Common myeloid progenitor, CD34-positive (primary cell): ENCODE results near the gene SMG7.

Source experiments
- CTCF ChIA-PET: fragments of 350-600 bp; sonication (Branson Sonifier 250); formaldehyde crosslinking; loops from one replicate; lab custom pipeline; 2021; ENCODE audit warnings: antibody characterized with exemption; lab: Charles Lee
- POLR2A ChIA-PET: fragments of 350-600 bp; sonication (Branson Sonifier 250); formaldehyde crosslinking; loops from one replicate; lab custom pipeline; 2021; ENCODE audit warnings: antibody characterized with exemption; lab: Charles Lee
- DNase-seq, 3 donors: peaks; one replicate each; pipeline versions ENCODE4 v3.0.0 to v3.0.0-alpha.2; 2013
- H3K27ac ChIP-seq, 2 experiments: 1 replicate in 1 of 2; 2 replicates in 1 of 2; pipeline ENCODE4 v1.7.0; 2013; ENCODE audit warnings: inconsistent platforms in 2 of 2, low read length in 2 of 2, mild to moderate bottlenecking in 2 of 2, low read depth in 1 of 2, moderate library complexity in 1 of 2; ENCODE audit not compliant: severe bottlenecking in 2 of 2, insufficient read depth in 1 of 2, poor library complexity in 1 of 2
- H3K27me3 ChIP-seq, 5 experiments: replicated peaks in 2 of 5; 1 replicate in 3 of 5; 2 replicates in 2 of 5; pipeline versions ENCODE4 v1.6.1 to v1.7.0; 2013; ENCODE audit warnings: low read length in 4 of 5, mild to moderate bottlenecking in 2 of 5, moderate library complexity in 2 of 5, inconsistent platforms in 1 of 5; ENCODE audit not compliant: insufficient read depth in 5 of 5, control insufficient read depth in 4 of 5
- H3K36me3 ChIP-seq, 4 experiments: 1 replicate in 2 of 4; 2 replicates in 2 of 4; pipeline versions ENCODE4 v1.6.1 to v1.7.0; 2013; ENCODE audit warnings: low read length in 3 of 4, control low read depth in 1 of 4, mild to moderate bottlenecking in 1 of 4; ENCODE audit not compliant: control insufficient read depth in 4 of 4, insufficient read depth in 4 of 4
- H3K4me1 ChIP-seq, 4 experiments: 1 replicate in 3 of 4; 2 replicates in 1 of 4; pipeline versions ENCODE4 v1.6.1 to v1.7.1; 2013; ENCODE audit warnings: low read length in 3 of 4, mild to moderate bottlenecking in 3 of 4, control low read depth in 1 of 4, inconsistent platforms in 1 of 4, moderate library complexity in 1 of 4; ENCODE audit not compliant: control insufficient read depth in 4 of 4, insufficient read depth in 4 of 4; ENCODE audit errors: control extremely low read depth in 1 of 4
- H3K4me3 ChIP-seq, 7 experiments: 1 replicate in 4 of 7; 2 replicates in 3 of 7; pipeline versions ENCODE4 v1.5.1 to v1.7.0; 2013; ENCODE audit warnings: mild to moderate bottlenecking in 7 of 7, low read length in 6 of 7, moderate library complexity in 6 of 7, inconsistent platforms in 2 of 7, low read depth in 2 of 7, control low read depth in 1 of 7; ENCODE audit not compliant: insufficient read depth in 4 of 7, control insufficient read depth in 1 of 7; ENCODE audit errors: extremely low read depth in 1 of 7
- H3K9me3 ChIP-seq, 5 experiments: 1 replicate in 4 of 5; 2 replicates in 1 of 5; pipeline versions ENCODE4 v1.6.1 to v1.7.1; 2013; ENCODE audit warnings: low read length in 4 of 5, mild to moderate bottlenecking in 2 of 5, inconsistent platforms in 1 of 5, low read depth in 1 of 5, moderate library complexity in 1 of 5; ENCODE audit not compliant: control insufficient read depth in 4 of 5, insufficient read depth in 2 of 5; ENCODE audit errors: control extremely low read depth in 1 of 5
- WGBS: methylation state at CpG from one replicate; pipeline ENCODE4 v1.1.5; 2013; ENCODE audit not compliant: insufficient coverage; 5-methylcytosine and 5-hydroxymethylcytosine counted together

SMG7 gene

GRCh38 chr1:183595537-183595936 lies 123.2 kb downstream of the SMG7 start:
- no peak overlapping the region for H3K4me3 ChIP-seq
- H3K27ac ChIP-seq, result no peak overlapping the region
- H3K9me3 ChIP-seq, result no peaks in the 10 kb centered on the region
- H3K36me3 ChIP-seq, result no peaks in the 10 kb centered on the region
- peaks cover 0 to 33% (median 4%) of the 10 kb centered on the region in 4 experiments for H3K4me1 ChIP-seq
- no peak for DNase-seq
- ChIA-PET POLR2A (no interaction called here), CTCF (no interaction called here)
- WGBS, result 86% methylated on average over 1 of the region's 2 CpGs
- no peaks in the 10 kb centered on the region for H3K27me3 ChIP-seq

DNA sequence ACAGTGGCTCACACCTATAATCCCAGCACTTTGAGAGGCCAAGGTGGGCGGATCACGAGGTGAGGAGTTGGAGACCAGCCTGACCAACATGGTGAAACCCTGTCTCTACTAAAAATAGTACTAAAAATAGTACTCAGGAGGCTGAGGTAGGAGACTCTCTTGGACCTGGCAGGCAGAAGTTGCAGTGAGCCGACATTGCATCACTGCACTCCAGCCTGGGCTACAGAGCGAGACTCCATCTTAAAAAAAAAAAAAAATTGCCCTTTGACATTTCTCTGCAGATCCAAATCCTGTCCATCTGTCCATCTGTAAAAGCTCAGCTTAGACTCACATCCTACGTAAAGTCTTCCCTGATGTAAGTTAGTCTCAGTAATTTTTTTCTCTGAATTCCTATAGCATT lies 124.2 kb downstream of the SMG7 start:
- POLR2A ChIA-PET, result no interaction called here
- no peak for DNase-seq
- Histone ChIP-seq H3K4me1 (peaks cover 0 to 25% (median 0%) of the 10 kb centered on the region in 4 experiments), H3K9me3 (no peaks in the 10 kb centered on the region), H3K36me3 (no peaks in the 10 kb centered on the region), H3K4me3 (no peak overlapping the region), H3K27me3 (no peaks in the 10 kb centered on the region), H3K27ac (no peak overlapping the region)
- WGBS, result 94% methylated on average over 5 of the region's 5 CpGs
- CTCF ChIA-PET, result no interaction called here

GRCh38 chr1:183597656-183598347 lies 125.5 kb downstream of the SMG7 start:
- Histone ChIP-seq H3K4me1 (peaks cover 0 to 15% (median 4%) of the 10 kb centered on the region in 4 experiments), H3K9me3 (no peaks in the 10 kb centered on the region), H3K4me3 (no peak overlapping the region), H3K27me3 (no peaks in the 10 kb centered on the region), H3K27ac (no peak overlapping the region), H3K36me3 (no peaks in the 10 kb centered on the region)
- no peak for DNase-seq
- WGBS, result 67% methylated on average over 3 of the region's 5 CpGs
- CTCF ChIA-PET, result interaction anchor here (1.5 to 2.1 kb wide), 2 partner anchors 9 to 20 kb away, joined by 4 to 5 read pairs; no protein-coding TSS in a partner anchor
- POLR2A ChIA-PET, result no interaction called here

GRCh38 chr1:183598386-183598785 lies 126.1 kb downstream of the SMG7 start:
- no peak for DNase-seq
- H3K36me3 ChIP-seq, result no peaks in the 10 kb centered on the region
- H3K4me1 ChIP-seq, result peaks cover 0 to 10% (median 5%) of the 10 kb centered on the region in 4 experiments
- POLR2A ChIA-PET, result interaction anchor here (0.5 kb wide), 1 partner anchor 25 kb away, joined by 3 read pairs; no protein-coding TSS in a partner anchor
- whole genome bisulfite sequencing, result 93% methylated on average over 2 of the region's 2 CpGs
- no peaks in the 10 kb centered on the region for H3K27me3 ChIP-seq
- H3K4me3 ChIP-seq, result no peak overlapping the region
- H3K27ac ChIP-seq, result no peak overlapping the region
- H3K9me3 ChIP-seq, result no peaks in the 10 kb centered on the region
- CTCF ChIA-PET, result interaction anchor here (0.7 to 2.1 kb wide), 3 partner anchors 9 to 238 kb away, joined by 4 to 5 read pairs (median 4); no protein-coding TSS in a partner anchor

DNA sequence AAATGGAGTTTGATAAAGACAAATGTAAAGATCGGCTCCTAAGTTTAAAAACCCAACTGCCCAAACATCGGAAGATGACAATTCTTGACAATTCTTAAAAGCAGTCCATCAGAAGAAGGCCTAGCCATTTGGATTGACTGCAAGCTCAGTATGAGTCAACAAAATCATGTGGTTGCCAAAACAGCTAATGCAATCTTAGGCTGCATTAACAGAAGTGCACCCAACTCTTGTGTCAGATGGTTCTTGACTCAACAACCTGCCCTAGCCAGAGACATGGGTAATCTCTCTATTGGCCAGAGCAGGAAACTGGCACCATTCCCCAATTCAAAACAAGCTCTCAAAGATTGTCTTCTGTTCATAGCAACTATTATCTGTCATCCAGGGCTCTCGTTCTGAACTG lies 127.8 kb downstream of the SMG7 start:
- ChIA-PET POLR2A (no interaction called here), CTCF (interaction anchor here (0.8 to 2.1 kb wide), 3 partner anchors 8 to 22 kb away, joined by 3 to 5 read pairs (median 4); no protein-coding TSS in a partner anchor)
- Histone ChIP-seq H3K4me3 (no peak overlapping the region), H3K9me3 (no peaks in the 10 kb centered on the region), H3K27me3 (no peaks in the 10 kb centered on the region), H3K4me1 (peaks cover 0 to 20% (median 5%) of the 10 kb centered on the region in 4 experiments), H3K36me3 (no peaks in the 10 kb centered on the region), H3K27ac (no peak overlapping the region)
- peak in 1 of 3 donors; percentile 33 for DNase-seq
- WGBS, result 100% methylated on average over 3 of the region's 3 CpGs

GRCh38 chr1:183600634-183601033 lies 128.3 kb downstream of the SMG7 start:
- H3K4me3 ChIP-seq, result no peak overlapping the region
- DNase-seq, result no peak
- WGBS, result 100% methylated on average over 1 of the region's 3 CpGs
- H3K36me3 ChIP-seq, result no peaks in the 10 kb centered on the region
- H3K27me3 ChIP-seq, result no peaks in the 10 kb centered on the region
- peaks cover 0 to 21% (median 5%) of the 10 kb centered on the region in 4 experiments for H3K4me1 ChIP-seq
- POLR2A ChIA-PET, result no interaction called here
- no peaks in the 10 kb centered on the region for H3K9me3 ChIP-seq
- CTCF ChIA-PET, result interaction anchor here (1.6 kb wide), 1 partner anchor 9 kb away, joined by 4 read pairs; no protein-coding TSS in a partner anchor
- no peak overlapping the region for H3K27ac ChIP-seq

- Histone ChIP-seq H3K36me3 (no peaks in the 10 kb centered on the region), H3K4me1 (peaks cover 0 to 24% (median 5%) of the 10 kb centered on the region in 4 experiments), H3K4me3 (no peak overlapping the region), H3K9me3 (no peaks in the 10 kb centered on the region), H3K27me3 (no peaks in the 10 kb centered on the region), H3K27ac (no peak overlapping the region)
- POLR2A ChIA-PET, result no interaction called here
- CTCF ChIA-PET, result interaction anchor here (1.1 kb wide), 1 partner anchor 63 kb away, joined by 3 read pairs; no protein-coding TSS in a partner anchor
- WGBS, result 100% methylated on average over 1 of the region's 1 CpG
- no peak for DNase-seq
These were observed 130.2 kb downstream of the SMG7 start for GRCh38 chr1:183602510-183602909.
